Right hindlimb (tissue), 1 donor: ENCODE measurements around the gene GALR1.
"Not testable (repeated sequence)": the region's sequence is repeated elsewhere in the genome, so short reads cannot be mapped to it uniquely, and the experiment has no call there.

Experiments used
- DNase-seq: peaks from one replicate; pipeline ENCODE4 v3.0.0-alpha.2; 2018

GALR1 gene

DNA sequence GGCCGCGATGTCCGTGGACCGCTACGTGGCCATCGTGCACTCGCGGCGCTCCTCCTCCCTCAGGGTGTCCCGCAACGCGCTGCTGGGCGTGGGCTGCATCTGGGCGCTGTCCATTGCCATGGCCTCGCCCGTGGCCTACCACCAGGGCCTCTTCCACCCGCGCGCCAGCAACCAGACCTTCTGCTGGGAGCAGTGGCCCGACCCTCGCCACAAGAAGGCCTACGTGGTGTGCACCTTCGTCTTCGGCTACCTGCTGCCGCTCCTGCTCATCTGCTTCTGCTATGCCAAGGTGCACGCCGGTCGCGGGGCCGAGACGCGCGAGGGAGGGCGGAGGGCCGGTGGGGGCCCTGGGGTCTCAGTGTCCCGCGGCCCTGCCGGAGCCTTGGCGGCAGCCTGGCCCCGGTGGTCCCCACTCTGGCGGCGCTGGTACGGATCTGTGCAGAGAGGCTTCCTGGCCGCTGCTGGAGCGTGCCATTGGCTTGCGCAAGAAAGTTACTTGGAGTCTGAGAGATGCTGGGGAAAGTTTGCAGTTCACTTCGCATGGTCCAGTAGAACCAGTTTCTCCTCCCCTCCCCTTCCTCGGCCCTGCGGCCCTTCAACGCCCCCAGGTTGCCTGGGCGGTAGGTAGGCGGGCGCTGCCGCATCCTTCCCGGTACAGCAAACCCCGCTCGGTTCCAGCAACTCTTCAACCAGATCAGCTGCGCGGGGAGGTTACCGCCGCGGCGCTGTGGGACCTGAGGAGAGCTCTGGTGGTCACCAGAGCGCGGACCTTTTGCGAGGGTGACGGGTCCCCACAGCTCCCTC lies 1.5 kb downstream of the GALR1 start:
- no peak for DNase-seq

DNA sequence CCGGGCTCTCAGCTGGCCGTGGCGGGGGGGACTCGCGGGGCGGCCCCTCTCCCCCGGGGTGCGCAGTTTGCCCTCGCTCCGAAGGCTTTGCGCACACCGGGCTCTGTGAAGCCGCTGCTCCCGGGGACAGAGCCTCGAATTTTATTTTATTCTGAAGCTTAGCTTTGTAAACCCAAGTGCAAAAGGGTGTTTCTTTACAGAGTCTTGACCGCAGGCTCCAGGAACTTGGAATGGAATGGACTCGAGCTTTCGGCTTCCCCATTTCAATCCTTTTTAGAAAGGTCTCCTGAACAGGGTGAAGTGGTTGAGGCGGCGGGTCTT lies 2.0 kb downstream of the GALR1 start:
- no peak for DNase-seq

DNA sequence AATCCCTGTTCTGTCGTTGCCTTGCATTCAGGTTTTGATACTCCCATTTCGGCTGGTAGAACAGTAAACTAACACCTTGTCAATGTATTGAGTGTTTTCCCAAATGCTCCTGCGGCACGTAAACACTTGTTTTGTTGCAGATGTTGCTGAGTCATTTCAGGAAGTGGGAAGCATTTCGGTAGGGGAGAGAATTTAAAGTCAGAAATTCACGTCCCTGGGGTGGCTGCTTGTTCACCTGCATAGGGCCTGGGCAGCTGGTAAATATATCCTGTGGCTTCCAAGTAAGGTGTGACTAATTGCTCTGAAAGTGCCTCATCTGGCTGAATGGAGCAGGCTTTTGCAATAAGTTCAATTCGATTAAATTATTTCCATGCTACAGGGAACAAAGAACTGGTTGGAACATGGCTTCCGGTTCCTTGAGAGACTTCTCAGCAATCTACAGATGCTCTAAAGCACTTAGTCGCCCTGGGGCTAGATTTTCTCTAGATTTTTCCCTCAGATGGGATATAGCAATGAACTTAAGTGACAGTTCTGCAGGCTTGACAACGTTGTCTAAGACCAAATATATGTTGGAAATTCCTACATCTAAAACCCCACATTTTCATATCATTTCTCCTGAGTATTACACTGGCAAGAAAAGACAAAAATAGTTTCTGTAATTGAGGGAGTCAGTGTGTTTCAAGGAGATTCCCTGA lies 5.2 kb downstream of the GALR1 start:
- no peak for DNase-seq

DNA sequence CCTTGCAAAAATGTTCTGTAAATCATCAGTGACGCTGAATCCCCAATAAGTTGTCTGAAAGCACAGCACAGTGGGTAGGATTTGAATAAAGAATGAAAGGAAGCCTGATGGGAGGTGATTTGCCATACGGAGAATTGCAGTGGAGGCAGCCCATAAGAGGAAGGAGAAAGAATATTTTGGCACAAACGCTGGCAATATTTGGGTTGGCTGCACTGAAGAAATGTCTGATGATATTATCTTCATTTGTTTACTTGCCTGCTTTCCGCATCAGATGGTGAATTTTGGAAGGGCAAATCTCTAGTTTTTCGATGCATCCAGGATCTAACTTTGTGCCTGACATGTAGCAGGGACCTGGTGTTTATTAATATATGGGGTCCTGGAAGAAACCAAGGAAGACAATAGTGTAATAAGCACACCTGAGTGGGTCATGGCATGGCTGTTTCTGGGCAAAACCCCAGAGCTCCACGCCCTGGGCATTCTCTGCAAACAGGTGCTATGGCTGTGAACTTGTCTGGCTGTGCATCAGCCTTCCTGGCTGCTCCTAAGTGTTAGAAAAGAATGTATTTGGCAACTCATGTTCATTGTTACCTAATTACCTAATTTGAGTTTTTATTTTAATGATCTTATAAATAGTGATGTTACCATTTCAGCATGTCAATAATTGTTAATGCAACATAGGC lies 5.9 kb downstream of the GALR1 start:
- DNase-seq, result no peak

DNA sequence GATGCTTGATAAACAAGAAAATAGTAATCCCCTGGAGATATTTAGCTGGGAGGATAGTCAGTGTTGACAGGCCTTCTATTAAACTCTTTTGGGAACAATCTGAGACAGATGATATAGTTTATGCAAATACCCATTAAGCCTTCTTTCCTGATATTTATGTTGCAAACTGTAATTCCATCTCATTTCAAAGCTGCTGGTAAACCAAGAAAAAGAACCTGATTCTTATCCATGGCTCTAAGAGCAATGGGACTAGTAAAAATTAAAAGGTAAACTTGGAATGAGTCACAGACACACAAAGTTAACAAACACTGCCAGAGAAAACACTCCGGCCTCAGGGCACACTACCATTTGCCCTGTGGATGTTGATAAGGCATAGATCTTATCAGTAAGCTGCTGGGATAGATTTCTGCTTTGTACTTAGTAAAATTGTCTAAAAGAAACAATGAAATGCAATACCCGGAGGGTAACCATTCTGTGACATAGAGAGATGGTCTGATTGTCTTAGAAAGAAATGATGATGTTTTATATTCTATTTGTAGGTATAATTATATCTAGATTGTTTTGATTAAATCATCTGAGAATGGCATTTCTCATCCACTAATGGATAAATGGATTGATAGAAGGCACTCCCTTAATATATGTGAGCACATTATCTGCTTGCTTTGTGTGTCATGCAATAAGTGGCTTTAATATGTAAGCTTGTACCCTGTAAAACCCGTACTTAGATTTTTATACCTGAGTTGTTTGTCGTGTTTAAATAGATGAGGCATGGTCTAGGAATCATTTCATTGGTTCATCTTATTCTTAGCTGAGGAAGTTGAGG lies 13.2 kb downstream of the GALR1 start:
- no peak for DNase-seq

DNA sequence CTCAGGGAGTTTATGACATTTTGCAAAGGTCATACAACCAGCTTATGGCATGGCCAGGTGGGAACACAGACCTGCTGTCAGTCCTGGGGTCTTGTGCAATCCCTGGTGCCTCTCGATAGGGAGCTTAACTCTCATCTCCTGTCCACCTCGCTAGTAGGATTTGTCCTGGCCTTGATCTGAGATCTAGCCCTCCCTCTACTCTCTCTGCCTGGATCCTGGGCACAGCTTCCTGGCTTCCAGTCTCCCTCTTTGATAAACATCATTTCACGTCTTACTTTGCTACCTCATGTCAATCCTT lies 13.8 kb downstream of the GALR1 start:
- DNase-seq, result no peak

DNA sequence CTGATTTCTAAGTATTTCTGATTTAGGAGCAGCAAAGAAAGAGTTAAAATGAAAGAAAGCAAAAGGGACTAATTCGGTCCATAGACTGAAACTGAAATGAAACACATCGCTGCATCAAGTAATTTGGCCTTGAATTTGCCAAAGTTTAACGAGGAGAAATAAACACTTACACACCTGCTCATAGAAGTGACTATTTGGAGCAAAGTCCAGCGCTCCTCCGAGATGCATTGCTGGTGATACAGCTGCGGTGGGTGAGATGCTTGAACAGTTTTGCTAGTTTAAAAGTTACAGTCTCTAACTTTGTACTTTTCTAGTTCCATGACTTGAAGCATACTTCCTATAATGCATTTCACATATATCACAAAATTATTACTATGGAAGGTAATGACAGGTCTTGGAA lies 18.3 kb downstream of the GALR1 start:
- no peak for DNase-seq

DNA sequence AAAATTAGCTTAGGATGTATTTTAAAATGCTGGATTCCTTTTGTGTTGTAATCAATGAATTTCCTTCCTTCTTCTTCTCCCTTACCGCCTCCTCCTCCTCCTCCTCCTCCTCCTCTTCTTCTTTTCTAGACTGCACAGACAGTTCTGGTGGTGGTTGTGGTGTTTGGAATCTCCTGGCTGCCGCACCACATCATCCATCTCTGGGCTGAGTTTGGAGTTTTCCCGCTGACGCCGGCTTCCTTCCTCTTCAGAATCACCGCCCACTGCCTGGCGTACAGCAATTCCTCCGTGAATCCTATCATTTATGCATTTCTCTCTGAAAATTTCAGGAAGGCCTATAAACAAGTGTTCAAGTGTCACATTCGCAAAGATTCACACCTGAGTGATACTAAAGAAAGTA lies 18.8 kb downstream of the GALR1 start:
- no peak for DNase-seq

DNA sequence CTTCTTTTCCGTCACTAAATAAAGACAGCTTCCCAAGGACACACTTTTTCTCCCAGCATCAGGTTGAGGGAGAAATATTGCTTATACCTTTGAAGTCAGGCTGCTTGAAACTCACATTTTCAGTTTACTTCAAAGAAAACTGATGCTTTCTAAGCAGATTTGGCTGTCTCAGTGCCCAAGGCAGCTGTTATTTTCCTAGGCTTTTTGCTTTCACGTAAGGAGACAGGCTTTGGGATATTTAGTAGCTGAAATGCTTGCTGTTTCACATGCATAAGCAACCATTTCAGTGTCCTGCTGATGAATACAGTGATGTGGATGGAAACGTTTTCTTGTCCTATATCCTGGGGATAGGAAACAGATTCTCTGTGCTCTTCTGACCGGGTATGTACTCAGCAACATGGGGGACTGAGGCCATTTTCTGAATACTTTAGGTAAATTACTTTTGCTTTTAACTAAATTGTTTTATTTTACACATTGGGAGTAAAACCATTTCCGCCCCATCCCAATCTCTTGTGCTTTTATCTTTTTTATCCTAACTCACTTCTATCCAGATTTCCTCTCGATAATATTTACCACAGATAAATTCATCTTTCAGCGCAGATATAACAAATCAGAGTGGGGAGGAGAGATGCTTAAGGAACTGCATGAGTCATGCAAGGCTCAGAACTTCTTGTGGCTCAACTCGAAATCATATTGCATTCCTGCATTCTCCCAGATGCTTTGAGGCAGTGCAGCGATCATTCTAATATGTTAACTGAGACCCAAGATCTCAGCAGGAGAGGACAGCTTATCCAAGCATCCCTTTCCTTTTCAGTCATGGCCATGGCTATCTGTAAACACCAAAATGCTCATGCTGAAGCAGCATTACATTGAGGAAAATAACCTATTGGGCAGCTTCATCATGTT lies 22.2 kb downstream of the GALR1 start:
- no peak for DNase-seq

DNA sequence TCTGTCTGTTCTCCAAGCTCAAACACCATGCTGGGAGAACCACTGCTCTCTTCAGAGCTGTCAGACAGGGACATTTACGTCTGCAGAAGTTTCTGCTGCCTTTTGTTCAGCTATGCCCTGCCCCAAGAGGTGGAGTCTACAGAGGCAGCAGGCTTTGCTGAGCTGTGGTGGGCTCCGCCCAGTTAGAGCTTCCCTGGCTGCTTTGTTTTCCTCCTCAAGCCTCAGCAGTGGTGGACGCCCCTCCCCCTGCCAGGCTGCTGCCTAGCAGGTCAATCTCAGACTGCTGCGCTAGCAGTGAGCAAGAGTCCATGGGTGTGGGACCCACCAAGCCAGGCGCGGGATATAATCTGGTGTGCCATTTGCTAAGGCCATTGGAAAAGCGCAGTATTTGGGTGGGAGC lies 41.2 kb downstream of the GALR1 start:
- not testable (repeated sequence) for DNase-seq

DNA sequence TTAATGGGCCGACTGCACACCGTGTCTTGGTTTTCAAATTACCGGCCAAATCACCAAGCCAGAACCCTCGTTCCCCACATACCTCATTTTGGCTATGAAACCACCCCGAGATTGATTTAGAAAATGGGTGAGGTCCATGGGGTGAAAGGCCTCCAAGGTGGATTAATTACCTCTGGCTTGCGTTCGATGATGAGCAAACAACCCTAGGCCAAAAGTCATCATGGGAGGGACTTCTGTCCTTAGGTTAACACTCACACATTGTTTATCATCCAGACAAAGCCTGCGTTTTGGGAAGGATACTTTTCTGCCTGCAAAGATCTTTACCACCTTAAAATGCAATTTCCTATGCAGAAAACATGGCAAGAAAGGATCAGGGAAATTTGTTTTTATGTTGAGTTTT lies 48.5 kb downstream of the GALR1 start:
- DNase-seq, result no peak

DNA sequence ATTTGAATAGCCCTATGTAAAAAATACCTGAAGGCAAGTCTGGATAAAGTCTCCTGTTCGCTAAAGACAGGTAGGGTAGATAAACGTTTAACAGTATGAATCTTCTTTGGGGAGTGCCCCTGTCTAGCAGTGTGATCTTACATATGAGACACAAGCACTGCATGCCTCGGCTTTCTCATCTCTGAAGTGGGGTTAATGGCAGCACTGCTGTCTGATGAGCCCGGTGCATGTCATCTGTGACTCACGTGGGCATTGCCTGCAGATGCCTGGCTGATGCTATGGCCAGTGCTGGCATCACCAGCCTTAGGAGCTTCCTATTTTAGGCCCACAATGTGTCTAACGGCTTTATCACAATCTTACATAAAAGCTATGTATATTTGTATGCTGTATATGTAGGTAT lies 50.1 kb downstream of the GALR1 start:
- no peak for DNase-seq

DNA sequence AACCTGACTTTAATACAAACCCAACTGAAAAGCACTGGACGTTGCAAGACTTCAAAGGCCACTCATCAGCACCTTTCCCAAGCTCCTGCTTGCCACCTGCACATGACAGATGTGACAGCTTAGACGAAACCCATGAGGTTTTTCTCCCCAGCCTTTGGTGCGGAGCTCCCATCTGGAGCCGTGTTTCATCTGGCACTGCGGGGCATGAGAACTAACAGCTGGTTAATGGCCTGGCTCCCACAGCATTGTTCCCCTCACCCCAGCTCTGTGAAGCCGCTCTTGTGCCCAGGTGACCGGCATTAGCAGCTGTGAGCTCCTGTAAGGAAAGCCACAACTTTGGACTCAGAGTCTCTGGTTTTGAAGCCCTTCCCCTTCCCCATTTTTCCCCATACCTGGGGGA lies 50.9 kb downstream of the GALR1 start:
- DNase-seq, result no peak

DNA sequence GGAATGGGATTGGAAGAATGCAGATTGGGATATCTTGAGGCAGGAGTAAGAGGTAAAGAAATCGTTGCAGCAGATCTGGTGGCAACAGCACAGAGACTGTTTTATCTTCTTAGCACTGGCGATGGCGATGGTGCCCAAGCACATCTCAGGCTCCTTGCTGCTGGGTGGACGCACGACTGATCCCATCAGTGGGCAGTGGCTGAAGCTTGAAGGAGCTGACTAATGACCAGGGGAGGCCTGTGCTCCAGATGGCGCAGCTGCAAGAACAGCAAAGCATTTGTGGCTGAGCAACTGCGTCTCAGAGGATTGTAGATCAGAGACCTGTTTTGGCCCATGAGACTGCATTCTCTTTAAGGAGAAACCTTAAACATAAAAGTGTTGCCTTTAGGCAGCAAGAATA lies 54.6 kb downstream of the GALR1 start:
- no peak for DNase-seq

DNA sequence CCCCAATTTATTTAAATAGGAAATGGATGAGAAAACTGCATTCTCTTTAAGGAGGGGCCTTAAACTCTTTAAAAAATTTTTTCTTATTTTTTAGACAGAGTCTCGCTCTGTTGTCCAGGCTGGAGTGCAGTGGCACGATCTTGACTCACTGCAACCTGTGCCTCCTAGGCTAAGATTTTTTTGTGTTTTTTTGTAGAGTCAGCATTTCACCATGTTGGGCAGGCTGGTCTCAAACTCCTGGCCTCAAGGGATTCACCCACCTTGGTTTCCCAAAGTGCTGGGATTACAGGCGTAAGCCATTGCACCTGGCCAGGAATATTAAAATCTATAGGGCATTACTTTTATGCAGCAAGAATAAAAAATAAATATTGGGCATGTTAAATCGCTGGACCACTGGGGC lies 56.0 kb downstream of the GALR1 start:
- DNase-seq, result no peak

DNA sequence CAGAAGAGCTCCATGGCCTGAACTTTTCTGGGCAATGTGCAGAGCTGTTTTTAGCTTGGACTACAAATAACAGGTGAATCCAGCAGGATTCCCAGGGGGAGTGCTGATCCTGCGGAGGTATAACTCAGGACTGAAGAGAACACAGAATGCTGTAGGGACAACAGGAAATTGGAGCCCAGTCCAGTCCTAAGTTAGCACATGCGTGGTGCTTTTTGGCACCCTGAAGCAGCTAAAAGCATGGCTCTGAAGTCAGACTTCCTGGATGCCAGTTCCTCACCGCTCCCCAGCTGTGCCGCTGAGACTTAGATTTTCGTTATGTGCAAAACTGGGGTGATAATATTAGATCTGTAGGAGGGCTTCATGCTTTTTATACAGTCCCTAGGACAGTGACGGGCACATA lies 58.6 kb downstream of the GALR1 start:
- DNase-seq, result no peak

DNA sequence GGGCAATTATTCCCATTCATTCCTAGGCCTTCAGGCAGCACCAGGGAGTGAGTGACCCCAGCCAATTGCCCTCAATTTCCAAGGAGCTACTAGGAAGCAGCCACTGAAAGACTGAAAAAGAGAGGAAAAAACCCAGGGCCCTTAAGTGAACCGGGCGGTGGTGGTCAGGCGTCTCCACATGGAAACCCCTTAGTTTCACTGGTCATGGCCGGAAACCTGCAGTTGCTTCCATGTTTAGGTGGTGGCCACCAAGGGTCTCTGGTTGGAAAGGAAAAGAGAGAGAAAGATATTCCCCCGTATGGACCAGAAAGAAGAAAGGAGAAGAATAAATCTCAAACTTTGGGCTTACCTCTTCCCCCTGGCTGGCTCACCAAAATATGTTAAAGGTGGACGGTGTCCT lies 64.9 kb downstream of the GALR1 start:
- no peak for DNase-seq

DNA sequence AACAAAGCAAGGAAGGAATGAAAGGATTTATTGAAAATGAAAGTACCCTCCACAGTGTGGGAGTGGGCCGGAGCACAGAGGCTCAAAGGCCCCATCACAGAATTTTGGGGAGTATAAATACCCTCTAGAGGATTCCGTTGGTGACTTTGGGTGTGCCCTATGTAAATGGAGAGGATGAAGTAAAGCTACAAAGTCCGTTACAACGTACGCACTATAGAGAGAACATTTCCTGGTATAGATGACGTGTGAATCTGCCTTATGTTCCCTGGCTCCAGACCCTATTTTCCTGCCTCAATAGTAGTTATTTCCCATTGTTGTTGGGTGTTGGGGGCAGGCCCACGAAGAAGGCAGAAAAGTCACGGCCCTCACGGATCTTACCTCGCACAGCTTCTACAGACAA lies 65.3 kb downstream of the GALR1 start:
- no peak for DNase-seq

DNA sequence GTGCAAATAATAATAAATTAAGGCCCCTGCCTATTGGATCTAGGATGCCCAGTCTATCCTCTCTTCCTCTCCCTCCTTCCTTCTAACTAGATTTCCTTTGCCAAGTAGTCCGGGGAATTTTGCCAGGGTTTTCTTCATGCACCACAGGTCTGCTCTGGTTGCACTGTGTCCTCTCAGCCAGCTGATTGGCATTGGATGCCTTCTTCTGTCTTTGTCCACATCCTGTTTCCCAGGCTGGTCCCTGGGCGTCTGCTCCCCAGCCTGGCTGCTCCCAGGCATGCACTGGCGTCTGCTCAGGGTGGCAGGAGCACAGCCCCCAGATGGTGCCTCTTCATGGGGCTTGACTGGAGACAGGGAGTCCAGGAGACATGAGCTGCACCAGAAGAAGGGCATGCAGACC lies 66.4 kb downstream of the GALR1 start:
- DNase-seq, result no peak

DNA sequence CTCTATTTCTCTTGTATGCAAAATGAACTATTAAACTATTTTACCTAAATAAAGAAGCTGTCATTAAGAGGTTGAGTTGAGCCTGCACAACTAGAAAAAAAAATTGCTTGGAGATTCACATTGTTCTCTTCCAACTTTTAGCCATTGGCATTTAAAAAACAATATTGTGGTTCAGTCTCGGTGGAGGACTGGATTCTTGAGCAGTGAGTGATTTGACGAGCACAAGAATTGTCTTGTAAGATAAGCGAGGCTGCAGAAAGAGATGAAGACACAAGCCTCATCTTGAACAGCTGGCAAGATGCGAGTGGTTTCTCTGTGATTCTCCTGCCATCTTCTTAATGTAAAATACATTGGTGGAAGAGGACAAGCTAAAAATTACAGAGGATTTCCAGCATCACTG lies 67.0 kb downstream of the GALR1 start:
- no peak for DNase-seq

DNA sequence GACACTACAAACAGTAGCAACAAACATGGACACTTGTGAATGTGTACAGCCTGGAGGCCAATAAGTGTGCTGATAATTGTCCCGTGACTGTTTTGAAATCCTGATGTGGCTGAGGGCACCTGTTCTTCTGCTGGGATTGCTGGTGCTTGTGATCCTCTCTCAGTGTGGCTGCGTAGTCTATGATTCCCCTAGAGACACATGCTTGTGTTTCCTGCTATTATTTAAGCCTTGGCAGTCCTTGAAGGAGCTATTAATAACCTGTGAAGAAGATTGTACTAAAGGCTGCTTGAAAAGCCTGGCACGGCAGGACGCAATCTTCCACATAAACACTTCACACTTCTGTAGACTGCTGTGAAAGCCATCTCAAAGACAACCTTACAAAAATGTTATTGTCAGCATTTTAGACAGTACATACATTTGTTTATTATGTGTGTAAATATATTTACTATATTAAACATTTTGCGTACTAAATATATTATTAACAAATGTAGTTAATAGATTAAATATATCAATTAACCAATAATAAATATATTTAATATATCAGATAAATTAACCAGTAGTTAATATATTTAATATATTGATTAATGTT lies 71.4 kb downstream of the GALR1 start:
- DNase-seq, result no peak
